Astrocyte (in vitro differentiated cells and primary cell): Measurements from ENCODE around the gene CTAG1A. TPM values are rescaled to one million over a fixed set of nuclear protein-coding genes. Genes with fewer than 3 reads are reported as not detected.

Source experiments
- DNase-seq: peaks from one replicate; pipeline ENCODE4 v3.0.0-alpha.2; 2010; ENCODE audit warnings: low read depth
- FAIRE-seq: peaks from 2 replicates; lab custom pipeline; 2011; peaks lifted over from hg19 to GRCh38; lab: Jason Lieb, UNC
- H2AFZ ChIP-seq: 2 replicates; pipeline ENCODE4 v1.6.0; 2012; ENCODE audit warnings: low read depth, low read length, inconsistent platforms
- H3K27ac ChIP-seq: 2 replicates; pipeline ENCODE4 v1.5.1; 2011; ENCODE audit warnings: low read depth, low read length, inconsistent platforms
- H3K27me3 ChIP-seq: 2 replicates; pipeline ENCODE4 v1.6.0; 2011; ENCODE audit warnings: low read length, inconsistent platforms; ENCODE audit not compliant: insufficient read depth
- H3K36me3 ChIP-seq: 2 replicates; pipeline ENCODE4 v1.5.1; 2011; ENCODE audit warnings: low read length, inconsistent platforms; ENCODE audit not compliant: insufficient read depth
- H3K4me1 ChIP-seq: 2 replicates; pipeline ENCODE4 v1.5.1; 2011; ENCODE audit warnings: low read length, inconsistent platforms; ENCODE audit not compliant: insufficient read depth
- H3K4me2 ChIP-seq: 2 replicates; pipeline ENCODE4 v1.6.0; 2012; ENCODE audit warnings: low read length, inconsistent platforms
- H3K4me3 ChIP-seq: 2 replicates; pipeline ENCODE4 v1.5.1; 2011; ENCODE audit warnings: low read depth, mild to moderate bottlenecking, low read length, inconsistent platforms; ENCODE audit not compliant: insufficient read depth
- H3K79me2 ChIP-seq: 2 replicates; pipeline ENCODE4 v1.6.0; 2012; ENCODE audit warnings: mild to moderate bottlenecking, low read length, inconsistent platforms; ENCODE audit not compliant: insufficient read depth
- H3K9ac ChIP-seq: 2 replicates; pipeline ENCODE4 v1.6.0; 2012; ENCODE audit warnings: mild to moderate bottlenecking, low read length, inconsistent platforms
- H3K9me3 ChIP-seq: 2 replicates; pipeline ENCODE4 v1.5.1; 2012; ENCODE audit warnings: low read depth, mild to moderate bottlenecking, low read length, inconsistent platforms; ENCODE audit not compliant: insufficient read depth
- H4K20me1 ChIP-seq: 2 replicates; pipeline ENCODE4 v1.6.0; 2012; ENCODE audit warnings: low read length, inconsistent platforms; ENCODE audit not compliant: insufficient read depth
- H3K27ac Mint-ChIP-seq: one replicate; pipeline ENCODE4 v1.8.0; 2021; ENCODE audit warnings: mild to moderate bottlenecking, mixed read lengths; ENCODE audit not compliant: unreplicated experiment
- H3K27me3 Mint-ChIP-seq: one replicate; pipeline ENCODE4 v1.8.0; 2021; ENCODE audit warnings: low read depth, mixed read lengths; ENCODE audit not compliant: unreplicated experiment
- H3K36me3 Mint-ChIP-seq: one replicate; pipeline ENCODE4 v1.8.0; 2021; ENCODE audit warnings: low read depth, mixed read lengths; ENCODE audit not compliant: unreplicated experiment
- H3K4me1 Mint-ChIP-seq: one replicate; pipeline ENCODE4 v1.8.0; 2021; ENCODE audit warnings: low read depth, mixed read lengths; ENCODE audit not compliant: unreplicated experiment
- H3K4me3 Mint-ChIP-seq: one replicate; pipeline ENCODE4 v1.8.0; 2021; ENCODE audit warnings: mild to moderate bottlenecking, moderate library complexity, mixed read lengths; ENCODE audit not compliant: unreplicated experiment
- H3K9me3 Mint-ChIP-seq: one replicate; pipeline ENCODE4 v1.8.0; 2021; ENCODE audit warnings: mild to moderate bottlenecking, mixed read lengths; ENCODE audit not compliant: unreplicated experiment
- CTCF ChIP-seq: IDR thresholded peaks from 2 replicates; pipeline ENCODE4 v1.5.1; 2011; ENCODE audit warnings: low read depth, mild to moderate bottlenecking, inconsistent platforms, low read length, moderate library complexity; ENCODE audit not compliant: insufficient read depth
- EZH2 ChIP-seq: IDR thresholded peaks from 2 replicates; pipeline ENCODE4 v1.6.1; 2012; ENCODE audit warnings: mild to moderate bottlenecking, low read length, inconsistent platforms; ENCODE audit not compliant: insufficient read depth
- total RNA-seq: library from RNA; stranded (reverse); gene quantifications from 2 replicates; pipeline ENCODE4 v1.2.1, GENCODE V29; 2021

CTAG1A gene
- total RNA-seq, 1 donor from 2014 or later = not detected

GRCh38 chrX:154540897-154541535, 43.9 kb upstream of the CTAG1A start:
- peak; percentile 38 for DNase-seq
- Mint-ChIP-seq H3K27ac (peak overlapping the region; percentile 34), H3K4me3 (no peak overlapping the region), H3K27me3 (no peaks in the 10 kb centered on the region), H3K9me3 (no peaks in the 10 kb centered on the region), H3K4me1 (no peaks in the 10 kb centered on the region), H3K36me3 (no peaks in the 10 kb centered on the region)
- Histone ChIP-seq H3K4me1 (peaks cover 27% of the 10 kb centered on the region), H3K27ac (peak overlapping the region; percentile 91), H3K36me3 (no peaks in the 10 kb centered on the region), H2AFZ (no peak overlapping the region), H3K9me3 (no peaks in the 10 kb centered on the region), H3K79me2 (peaks cover 20% of the 10 kb centered on the region), H3K4me2 (peak overlapping the region; percentile 74), H3K4me3 (no peak overlapping the region), H3K9ac (peak overlapping the region; percentile 74), H3K27me3 (no peaks in the 10 kb centered on the region), H4K20me1 (no peaks in the 10 kb centered on the region)
- FAIRE-seq = peak; percentile 71
- TF ChIP-seq EZH2 = no peak
- TF ChIP-seq CTCF = no peak

GRCh38 chrX:154541589-154541895, 43.4 kb upstream of the CTAG1A start:
- no peak overlapping the region for H3K27ac Mint-ChIP-seq

More at GRCh38 chrX:154541589-154541895, 43.4 kb upstream of the CTAG1A start:
- Mint-ChIP-seq H3K4me3 (no peak overlapping the region), H3K27me3 (no peaks in the 10 kb centered on the region), H3K4me1 (no peaks in the 10 kb centered on the region), H3K36me3 (no peaks in the 10 kb centered on the region), H3K9me3 (no peaks in the 10 kb centered on the region)
- TF ChIP-seq CTCF (no peak), EZH2 (no peak)
- Histone ChIP-seq H3K4me3 (no peak overlapping the region), H2AFZ (no peak overlapping the region), H3K9me3 (no peaks in the 10 kb centered on the region), H4K20me1 (no peaks in the 10 kb centered on the region), H3K27ac (peak overlapping the region; percentile 91), H3K9ac (peak overlapping the region; percentile 74), H3K27me3 (no peaks in the 10 kb centered on the region), H3K36me3 (no peaks in the 10 kb centered on the region), H3K79me2 (peaks cover 26% of the 10 kb centered on the region), H3K4me1 (peaks cover 31% of the 10 kb centered on the region), H3K4me2 (peak overlapping the region; percentile 74)
- FAIRE-seq = no peak
- DNase-seq = no peak
